ENCODE data around the gene ST7. TPM values are rescaled to one million over a fixed set of nuclear protein-coding genes. Genes with fewer than 3 reads are reported as not detected.

Gene ST7
- total RNA-seq, 2 experiments from 2014 or later = 5.9 to 9.2 TPM

DNA sequence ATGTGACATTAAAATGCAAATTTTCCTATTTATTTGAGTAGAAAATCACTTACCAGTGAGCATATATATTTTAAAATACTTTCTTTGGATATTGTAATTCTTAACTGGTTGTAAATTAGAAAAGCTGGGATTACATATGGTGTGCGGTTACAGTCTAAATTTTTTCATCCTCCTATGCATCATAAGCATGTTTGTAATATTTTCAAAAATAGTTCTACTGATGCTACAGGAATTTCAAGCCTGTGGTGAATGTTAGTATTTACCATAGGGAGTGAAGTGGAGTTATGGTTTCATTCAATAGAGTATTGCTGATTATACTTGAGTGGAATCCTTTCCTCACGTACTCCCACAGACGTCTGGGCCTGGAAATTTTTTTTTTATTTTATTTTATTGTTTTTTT lies 34.6 kb upstream of the ST7 start:
- no peaks in the 10 kb centered on the region for H3K4me1 Mint-ChIP-seq (ENCODE audit: low read depth)
- CTCF ChIA-PET = interaction anchor here (1.1 to 1.8 kb wide), 2 partner anchors 9 to 12 kb away, joined by 3 to 7 read pairs; no protein-coding TSS in a partner anchor
- DNase-seq (no peak), ATAC-seq (no peak)
- POLR2A ChIA-PET = no interaction called here
- H3K27me3 Mint-ChIP-seq = no peaks in the 10 kb centered on the region
- H3K36me3 Mint-ChIP-seq (ENCODE audit: low read depth) = peaks cover 27% of the 10 kb centered on the region
- intact Hi-C loops (cut with micrococcal nuclease) = no loop called here
- no peaks in the 10 kb centered on the region for H3K9me3 Mint-ChIP-seq
- H3K27ac Mint-ChIP-seq = no peak overlapping the region
- no peak overlapping the region for H3K4me3 Mint-ChIP-seq
- TF ChIP-seq, protein P1, sequence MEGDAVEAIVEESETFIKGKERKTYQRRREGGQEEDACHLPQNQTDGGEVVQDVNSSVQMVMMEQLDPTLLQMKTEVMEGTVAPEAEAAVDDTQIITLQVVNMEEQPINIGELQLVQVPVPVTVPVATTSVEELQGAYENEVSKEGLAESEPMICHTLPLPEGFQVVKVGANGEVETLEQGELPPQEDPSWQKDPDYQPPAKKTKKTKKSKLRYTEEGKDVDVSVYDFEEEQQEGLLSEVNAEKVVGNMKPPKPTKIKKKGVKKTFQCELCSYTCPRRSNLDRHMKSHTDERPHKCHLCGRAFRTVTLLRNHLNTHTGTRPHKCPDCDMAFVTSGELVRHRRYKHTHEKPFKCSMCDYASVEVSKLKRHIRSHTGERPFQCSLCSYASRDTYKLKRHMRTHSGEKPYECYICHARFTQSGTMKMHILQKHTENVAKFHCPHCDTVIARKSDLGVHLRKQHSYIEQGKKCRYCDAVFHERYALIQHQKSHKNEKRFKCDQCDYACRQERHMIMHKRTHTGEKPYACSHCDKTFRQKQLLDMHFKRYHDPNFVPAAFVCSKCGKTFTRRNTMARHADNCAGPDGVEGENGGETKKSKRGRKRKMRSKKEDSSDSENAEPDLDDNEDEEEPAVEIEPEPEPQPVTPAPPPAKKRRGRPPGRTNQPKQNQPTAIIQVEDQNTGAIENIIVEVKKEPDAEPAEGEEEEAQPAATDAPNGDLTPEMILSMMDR (IDR thresholded peaks at IDR 0.05) = no peak

DNA sequence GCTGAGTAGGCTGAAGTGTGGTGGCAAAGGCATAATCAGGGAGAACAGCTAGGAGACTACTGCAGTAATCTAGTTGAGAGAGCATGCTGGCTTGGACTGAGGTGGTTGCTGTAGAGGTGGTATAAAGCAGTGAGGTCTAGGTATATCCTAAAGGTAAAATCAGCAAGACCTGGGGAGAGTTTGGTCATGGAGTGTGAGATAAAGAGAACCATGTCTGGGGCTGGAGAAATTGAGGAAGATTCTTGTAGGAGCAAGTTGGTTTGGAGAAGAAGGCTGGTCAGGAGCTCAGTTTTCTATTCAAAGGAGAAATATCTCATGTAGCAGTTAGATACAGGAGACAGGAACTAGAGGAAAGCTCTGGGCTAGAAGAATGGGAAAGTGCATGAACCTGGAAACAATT lies 32.9 kb upstream of the ST7 start:
- intact Hi-C loops (cut with micrococcal nuclease) = no loop called here
- no peaks in the 10 kb centered on the region for H3K27me3 Mint-ChIP-seq
- H3K9me3 Mint-ChIP-seq = no peaks in the 10 kb centered on the region
- no peaks in the 10 kb centered on the region for H3K4me1 Mint-ChIP-seq (ENCODE audit: low read depth)
- DNase-seq = no peak
- H3K27ac Mint-ChIP-seq = no peak overlapping the region
- no peak overlapping the region for H3K4me3 Mint-ChIP-seq
- no peak for ATAC-seq
- H3K36me3 Mint-ChIP-seq (ENCODE audit: low read depth) = peaks cover 21% of the 10 kb centered on the region
- TF ChIP-seq, protein P1 (IDR thresholded peaks at IDR 0.05) = no peak
- ChIA-PET POLR2A (interaction anchor here (0.6 kb wide), 1 partner anchor 210 kb away, joined by 3 read pairs; no protein-coding TSS in a partner anchor), CTCF (interaction anchor here (1.2 to 1.3 kb wide), 2 partner anchors 12 to 13 kb away, joined by 3 read pairs; no protein-coding TSS in a partner anchor)

DNA sequence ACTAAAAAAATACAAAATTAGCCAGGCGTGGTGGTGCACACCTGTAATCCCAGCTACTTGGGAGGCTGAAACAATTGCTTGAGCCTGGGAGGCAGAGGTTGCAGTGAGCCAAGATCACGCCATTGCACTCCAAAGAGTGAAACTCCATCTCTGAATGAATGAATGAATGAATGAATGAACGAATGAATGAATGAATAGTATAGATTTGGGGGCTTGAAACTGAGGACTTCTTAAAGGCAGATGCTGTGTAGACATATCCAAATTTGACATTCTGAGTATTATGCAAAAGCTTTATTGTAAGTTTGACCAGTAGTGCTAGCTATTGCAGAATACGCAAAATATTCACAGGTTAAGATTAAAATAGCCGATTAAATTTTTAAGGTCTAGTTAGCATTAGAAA lies 30.8 kb upstream of the ST7 start:
- ATAC-seq (no peak), DNase-seq (no peak)
- no peaks in the 10 kb centered on the region for H3K4me1 Mint-ChIP-seq (ENCODE audit: low read depth)
- ChIA-PET POLR2A (interaction anchor here (0.7 kb wide), 1 partner anchor 10 kb away, joined by 3 read pairs; no protein-coding TSS in a partner anchor), CTCF (no interaction called here)
- no peaks in the 10 kb centered on the region for H3K9me3 Mint-ChIP-seq
- TF ChIP-seq, protein P1 (IDR thresholded peaks at IDR 0.05) = no peak
- intact Hi-C loops (cut with micrococcal nuclease) = no loop called here
- no peak overlapping the region for H3K4me3 Mint-ChIP-seq
- peaks cover 17% of the 10 kb centered on the region for H3K36me3 Mint-ChIP-seq (ENCODE audit: low read depth)
- H3K27ac Mint-ChIP-seq = no peak overlapping the region
- no peaks in the 10 kb centered on the region for H3K27me3 Mint-ChIP-seq

DNA sequence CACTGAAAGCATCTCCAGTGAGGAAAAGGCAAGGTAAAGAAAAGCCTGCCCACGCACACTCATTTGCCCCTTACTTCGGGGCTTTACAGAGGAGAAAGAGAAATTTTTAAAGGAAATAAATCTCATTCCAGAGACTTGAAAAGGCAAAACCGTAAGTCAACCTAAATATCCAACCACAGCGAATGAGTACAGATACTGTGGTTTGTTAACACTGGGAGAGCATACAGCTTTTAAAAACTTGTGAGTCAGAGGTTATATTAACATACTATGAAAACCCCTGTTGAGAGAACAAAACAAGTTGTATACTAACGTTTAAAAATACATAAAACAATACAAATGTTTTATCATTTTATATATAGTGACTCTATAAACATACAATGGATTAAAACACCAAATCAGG lies 28.6 kb upstream of the ST7 start:
- Mint-ChIP-seq H3K4me1 (ENCODE audit: low read depth) (no peaks in the 10 kb centered on the region), H3K27me3 (no peaks in the 10 kb centered on the region), H3K9me3 (no peaks in the 10 kb centered on the region), H3K36me3 (ENCODE audit: low read depth) (peaks cover 8% of the 10 kb centered on the region), H3K27ac (no peak overlapping the region), H3K4me3 (no peak overlapping the region)
- TF ChIP-seq, protein P1 (IDR thresholded peaks at IDR 0.05) = no peak
- DNase-seq (no peak), ATAC-seq (no peak)
- intact Hi-C loops (cut with micrococcal nuclease) = no loop called here
- POLR2A ChIA-PET = no interaction called here
- CTCF ChIA-PET = interaction anchor here (8.7 kb wide), 1 partner anchor 201 kb away, joined by 113 read pairs; no protein-coding TSS in a partner anchor

DNA sequence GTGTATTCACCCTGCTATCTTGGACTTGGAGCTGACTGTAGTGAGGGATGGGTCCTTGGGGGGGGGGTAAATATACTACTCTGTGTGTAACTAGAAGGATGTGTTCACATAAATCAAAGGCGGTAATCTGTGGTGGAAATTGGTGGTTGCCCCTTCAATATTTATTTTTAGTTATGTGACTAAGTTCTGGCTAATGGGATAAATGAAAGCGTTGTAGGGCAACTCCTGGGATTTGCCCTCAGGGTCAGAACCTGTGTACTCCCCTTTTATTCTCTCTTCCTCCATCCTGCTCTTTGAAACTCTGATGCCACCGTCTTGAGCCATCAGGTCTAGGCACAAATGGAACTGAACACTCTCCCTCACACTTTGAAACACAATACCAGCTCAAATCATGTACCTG lies 24.3 kb upstream of the ST7 start:
- peaks cover 1% of the 10 kb centered on the region for H3K27me3 Mint-ChIP-seq

More for the DNA sequence above, 24.3 kb upstream of the ST7 start:
- DNase-seq (no peak), ATAC-seq (no peak)
- no peaks in the 10 kb centered on the region for H3K36me3 Mint-ChIP-seq (ENCODE audit: low read depth)
- H3K9me3 Mint-ChIP-seq = no peaks in the 10 kb centered on the region
- TF ChIP-seq, protein P1 (IDR thresholded peaks at IDR 0.05) = no peak
- POLR2A ChIA-PET = no interaction called here
- peaks cover 3% of the 10 kb centered on the region for H3K4me1 Mint-ChIP-seq (ENCODE audit: low read depth)
- CTCF ChIA-PET = interaction anchor here (0.6 to 8.7 kb wide), 7 partner anchors 14 to 206 kb away, joined by 3 to 113 read pairs (median 5); no protein-coding TSS in a partner anchor
- intact Hi-C loops (cut with micrococcal nuclease) = no loop called here
- H3K4me3 Mint-ChIP-seq = no peak overlapping the region
- no peak overlapping the region for H3K27ac Mint-ChIP-seq
